AG04450 (cell line): ENCODE measurements around the gene SLC16A7. TPM values are rescaled to one million over a fixed set of nuclear protein-coding genes. Genes with fewer than 3 reads are reported as not detected.

Experiments used
- CTCF ChIA-PET: fragments of 300-600, 350-600 bp; formaldehyde crosslinking; extraction: SDS; loops from one replicate; lab custom pipeline; 2022; ENCODE audit warnings: antibody characterized with exemption, inconsistent platforms; lab: Charles Lee
- POLR2A ChIA-PET: fragments of 350-600 bp; formaldehyde crosslinking; extraction: SDS; loops from one replicate; lab custom pipeline; 2021; ENCODE audit warnings: antibody characterized with exemption, inconsistent platforms; lab: Yijun Ruan, JAX
- DNase-seq: peaks from one replicate; pipeline ENCODE4 v3.0.0-alpha.2; 2011; ENCODE audit warnings: low read depth, low spot score
- H3K27ac ChIP-seq: one replicate; pipeline ENCODE4 v1.5.1; 2012; ENCODE audit warnings: low read depth, low read length, control low read depth
- H3K27me3 ChIP-seq: one replicate; pipeline ENCODE4 v1.6.0; 2012; ENCODE audit warnings: low read length; ENCODE audit not compliant: control insufficient read depth, insufficient read depth
- H3K4me3 ChIP-seq: 2 replicates; pipeline ENCODE4 v1.5.1; 2011; ENCODE audit warnings: mild to moderate bottlenecking, low read depth, low read length, control low read depth
- H3K9me3 ChIP-seq: 2 replicates; pipeline ENCODE4 v1.5.1; 2012; ENCODE audit warnings: low read length; ENCODE audit not compliant: control insufficient read depth, insufficient read depth
- CTCF ChIP-seq: IDR thresholded peaks from 2 replicates; pipeline ENCODE4 v1.5.1; 2011; ENCODE audit warnings: low read depth, low read length, control low read depth, inconsistent platforms
- polyA plus RNA-seq: library from polyadenylated mRNA; depleted of rRNA; stranded (reverse); fragments of >200 nt; gene quantifications from 2 replicates; pipeline ENCODE4 v1.2.3, GENCODE V29; 2011
- small RNA-seq: library from RNA; depleted of rRNA; stranded (forward); fragments of <200 nt; gene quantifications from one replicate; pipeline ENCODE3, GENCODE V24; 2012; ENCODE audit warnings: low read depth; ENCODE audit not compliant: insufficient read length

SLC16A7 gene
- polyA plus RNA-seq, 1 experiment, result 9.3 TPM

GRCh38 chr12:59828521-59828920 is 232.7 kb downstream of the SLC16A7 start:
- Histone ChIP-seq H3K4me3 (no peak overlapping the region), H3K27ac (no peak overlapping the region), H3K9me3 (no peaks in the 10 kb centered on the region), H3K27me3 (no peaks in the 10 kb centered on the region)
- DNase-seq, result no peak
- TF ChIP-seq CTCF, result no peak
- POLR2A ChIA-PET, result no interaction called here
- CTCF ChIA-PET, result no interaction called here

- H3K27me3 ChIP-seq, result no peaks in the 10 kb centered on the region
- no peak for TF ChIP-seq CTCF
- no peaks in the 10 kb centered on the region for H3K9me3 ChIP-seq
- no peak overlapping the region for H3K4me3 ChIP-seq
- ChIA-PET POLR2A (no interaction called here), CTCF (no interaction called here)
- no peak overlapping the region for H3K27ac ChIP-seq
- DNase-seq, result no peak
Measured at GRCh38 chr12:59833408-59833807, 237.6 kb downstream of the SLC16A7 start.

GRCh38 chr12:59834659-59835474 is 239.0 kb downstream of the SLC16A7 start:
- TF ChIP-seq CTCF, result peak; percentile 57
- no peaks in the 10 kb centered on the region for H3K27me3 ChIP-seq
- no peak overlapping the region for H3K27ac ChIP-seq
- no peak for DNase-seq
- ChIA-PET POLR2A (no interaction called here), CTCF (interaction anchor here (0.9 to 1.9 kb wide), 20 partner anchors 10 to 1852 kb away, joined by 3 to 24 read pairs (median 4); partner anchors contain the start of gene SLC16A7)
- no peak overlapping the region for H3K4me3 ChIP-seq
- H3K9me3 ChIP-seq, result no peaks in the 10 kb centered on the region

Small RNA genes within 50 kb of the gene (small RNA-seq; reads per million reads assigned to genes)
- gene AC079905.2 (not detected), gene RNU4-20P (not detected)
